Activated CD4-positive, alpha-beta T cell treated with anti-CD3 and anti-CD28 coated beads, Interleukin-2, amount 50 U/mL, for 1 hour (primary cell): ENCODE results near the gene UBE2Q1.

Experiments
- DNase-seq: peaks from one replicate; pipeline ENCODE4 v3.0.0-alpha.2; 2020

UBE2Q1 gene

DNA sequence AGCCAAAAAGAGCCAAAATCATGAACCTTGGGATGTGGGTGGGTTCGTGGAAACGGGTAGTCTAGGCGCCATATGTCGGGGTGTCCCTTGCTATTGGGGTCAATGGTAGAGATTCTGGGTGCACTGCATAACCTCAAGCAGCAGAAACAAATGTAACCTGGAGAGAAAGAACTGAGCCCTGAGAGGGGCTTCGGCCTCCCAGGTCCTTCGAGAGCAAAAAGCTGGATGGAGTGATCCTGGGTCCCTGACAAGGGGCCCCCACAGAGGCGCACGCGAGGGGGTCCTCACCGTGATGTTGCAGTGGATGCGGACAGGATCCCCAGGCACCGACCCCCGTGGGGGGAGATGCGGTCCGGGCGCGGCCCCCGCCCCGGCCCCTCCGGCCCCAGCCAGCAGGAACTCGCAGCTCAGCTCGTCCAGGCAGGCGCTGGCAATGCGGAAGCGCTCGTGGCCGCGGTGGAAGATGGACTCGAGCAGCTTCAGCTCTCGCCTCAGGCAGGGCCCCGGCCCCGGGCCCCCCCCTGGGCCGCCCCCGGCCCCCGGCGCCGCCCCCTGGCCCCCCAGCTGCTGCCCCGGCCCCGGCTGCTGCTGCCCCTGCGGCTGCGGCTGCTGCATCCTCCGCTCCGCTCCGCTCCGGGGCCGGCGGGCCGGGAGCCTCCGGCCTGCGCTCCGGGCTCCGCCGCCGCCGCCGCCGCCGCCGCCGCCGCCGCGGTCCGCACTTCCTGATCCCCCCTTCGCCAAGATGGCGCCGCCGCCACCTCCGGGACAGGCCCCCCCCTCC lies at the start of gene UBE2Q1:
UBE2Q1 (minus strand) TSS at position 724 of the 781 bp plus-strand sequence; CDS start at position 615, 109 bp downstream.
- peak; percentile 28 for DNase-seq

DNA sequence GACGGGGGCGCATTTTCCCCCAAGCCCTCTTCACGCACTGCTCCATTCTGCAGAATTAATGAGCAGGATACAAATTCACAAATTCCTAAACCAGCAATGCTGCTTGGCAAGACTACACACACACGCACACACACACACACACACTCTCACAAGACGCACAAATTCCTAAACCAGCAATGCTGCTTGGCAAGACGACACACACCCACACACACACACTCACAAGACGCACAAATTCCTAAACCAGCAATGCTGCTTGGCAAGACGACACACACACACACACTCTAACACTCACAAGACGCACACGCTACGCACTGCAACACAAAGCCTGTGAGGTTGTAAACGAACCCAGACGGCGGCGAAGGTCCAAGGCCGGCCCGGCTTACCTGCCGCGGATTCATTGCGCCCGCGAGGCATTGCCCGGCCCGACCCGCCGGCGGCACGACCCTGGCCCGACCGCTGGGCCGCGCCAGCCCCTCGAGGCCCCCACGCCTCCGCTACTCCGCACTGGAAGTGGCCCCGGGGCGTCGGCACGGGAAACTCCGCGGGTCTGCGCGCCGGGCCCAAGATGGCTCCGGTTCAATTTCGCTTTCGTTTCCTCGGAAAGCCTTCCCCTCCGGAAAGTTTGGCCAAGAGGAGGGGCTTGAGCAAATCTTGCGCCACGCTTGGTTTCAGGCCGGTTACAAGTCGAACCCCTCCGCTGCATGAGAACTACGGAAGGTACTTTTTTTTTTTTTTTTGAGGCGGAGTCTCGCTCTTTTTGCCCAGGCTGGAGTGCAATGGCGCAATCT lies 49.3 kb upstream of the UBE2Q1 start, which contains the start of gene ADAR:
ADAR (minus strand) TSS at position 578 of the 788 bp plus-strand sequence; CDS start at position 398, 180 bp downstream.
- DNase-seq = peak; percentile 84

DNA sequence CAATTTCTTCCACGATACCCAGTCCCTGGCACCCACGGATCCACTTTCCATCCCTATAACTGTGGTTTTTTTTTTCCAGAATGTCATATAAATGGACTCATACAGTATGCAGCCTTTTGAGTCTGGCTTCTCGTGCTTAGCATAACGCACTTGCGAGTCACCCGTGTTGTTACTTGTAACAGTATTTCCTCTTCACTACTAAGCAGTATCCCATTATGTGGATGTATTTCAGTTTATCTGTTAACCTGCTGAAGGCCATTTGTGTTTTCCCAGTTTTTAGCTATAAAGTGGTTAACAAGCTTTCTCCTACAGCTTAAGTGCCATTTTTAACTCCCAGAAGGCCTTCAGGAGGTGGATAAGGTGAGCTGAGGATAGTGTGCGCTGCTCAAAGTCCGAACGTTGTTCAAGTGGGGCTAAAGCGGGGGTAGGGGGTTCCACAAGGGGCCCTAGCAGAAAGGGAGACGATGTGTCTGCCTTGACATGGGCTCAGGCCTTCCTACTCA lies 48.7 kb upstream of the UBE2Q1 start:
- no peak for DNase-seq

DNA sequence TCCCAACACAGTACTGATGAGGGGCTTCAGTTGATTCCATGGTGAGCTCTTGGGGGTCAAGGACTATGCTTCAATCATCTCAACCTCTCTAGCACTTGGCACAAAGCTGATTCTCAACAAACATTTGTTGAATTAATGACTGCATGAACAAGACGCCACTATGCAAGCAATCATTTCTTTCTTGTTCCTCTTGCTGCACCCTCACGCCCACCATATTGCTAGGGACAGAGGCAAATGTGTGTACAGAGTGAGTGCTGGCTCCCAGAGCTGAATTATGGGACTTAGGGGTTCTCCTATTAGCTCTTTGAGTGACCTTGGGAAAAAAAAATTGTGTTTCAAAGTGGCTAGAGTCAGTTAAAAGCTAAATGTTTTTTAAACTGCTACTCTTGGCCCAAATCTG lies 47.1 kb upstream of the UBE2Q1 start:
- no peak for DNase-seq

DNA sequence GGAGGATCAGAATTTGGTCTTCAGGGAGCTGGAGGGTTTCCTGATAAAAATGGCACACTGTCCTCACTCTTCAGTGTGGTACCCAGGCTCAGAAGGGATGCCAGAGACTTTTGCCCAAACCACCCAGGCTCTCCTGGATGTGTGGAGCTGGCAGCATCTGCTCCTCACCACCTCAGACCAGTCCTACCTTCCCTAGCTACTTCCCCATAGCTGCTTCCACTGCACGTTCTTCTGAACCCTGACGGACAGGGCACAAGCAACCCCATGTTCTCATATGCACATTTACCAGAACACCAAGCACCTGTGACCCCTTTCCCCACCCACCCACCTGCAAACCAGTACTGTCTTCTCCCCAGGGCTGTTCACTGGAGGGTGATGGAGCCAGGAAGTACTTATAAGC lies 44.9 kb upstream of the UBE2Q1 start:
- no peak for DNase-seq

DNA sequence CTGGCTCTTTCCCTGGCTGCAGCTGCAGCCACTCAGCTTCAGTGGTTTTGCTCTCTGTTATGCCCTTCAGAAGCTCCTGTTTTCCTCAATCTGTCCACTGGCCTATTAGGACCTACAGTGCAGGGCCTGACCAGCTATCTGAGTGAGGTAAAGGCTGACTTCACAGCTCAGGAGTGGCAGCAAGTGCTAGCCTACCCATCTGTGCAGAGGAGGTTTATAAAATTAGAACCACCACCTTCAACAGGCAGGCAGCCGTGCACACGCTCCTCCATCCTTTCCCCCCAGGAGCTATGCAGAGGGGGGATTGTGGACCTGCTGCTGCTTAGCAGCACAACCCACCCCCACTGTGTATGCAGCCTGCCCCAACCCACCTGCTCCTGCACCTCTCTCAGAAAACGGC lies 41.2 kb upstream of the UBE2Q1 start:
- DNase-seq = no peak

DNA sequence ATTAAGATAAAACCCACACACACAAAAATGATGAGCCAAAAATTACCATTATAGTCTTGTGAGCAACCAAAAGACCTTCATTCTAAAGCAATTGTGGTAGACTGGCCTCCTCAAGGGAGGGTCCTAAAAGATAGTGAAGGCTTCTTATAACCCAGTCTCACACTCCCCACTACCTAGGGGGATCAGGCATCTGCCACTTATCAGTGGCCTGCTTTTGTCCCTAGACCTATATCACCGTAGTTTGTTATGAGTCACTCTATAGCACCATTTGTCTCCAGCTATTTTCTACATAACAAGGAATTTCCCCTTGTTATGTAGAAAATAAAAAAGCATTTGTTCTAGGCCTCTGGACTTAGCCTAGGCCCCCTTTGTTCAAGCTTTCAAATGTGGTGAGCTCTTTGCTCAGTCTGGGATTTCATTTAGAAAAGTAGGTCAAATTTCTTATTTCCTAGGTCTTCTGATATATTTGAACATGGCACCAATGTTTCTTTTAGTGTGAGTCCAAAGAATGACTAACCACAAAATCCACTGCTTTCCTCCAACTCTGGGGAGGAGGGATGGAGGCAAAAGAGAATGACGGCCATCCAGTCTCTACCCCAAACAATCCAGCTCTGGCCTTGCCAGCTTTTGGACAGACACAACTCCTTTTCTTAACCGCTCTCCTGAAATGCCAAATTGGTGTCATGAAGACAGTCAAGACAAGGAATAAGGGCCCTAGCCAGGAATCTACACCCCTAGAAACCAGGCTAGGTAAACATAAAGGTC lies 40.6 kb upstream of the UBE2Q1 start:
- no peak for DNase-seq

DNA sequence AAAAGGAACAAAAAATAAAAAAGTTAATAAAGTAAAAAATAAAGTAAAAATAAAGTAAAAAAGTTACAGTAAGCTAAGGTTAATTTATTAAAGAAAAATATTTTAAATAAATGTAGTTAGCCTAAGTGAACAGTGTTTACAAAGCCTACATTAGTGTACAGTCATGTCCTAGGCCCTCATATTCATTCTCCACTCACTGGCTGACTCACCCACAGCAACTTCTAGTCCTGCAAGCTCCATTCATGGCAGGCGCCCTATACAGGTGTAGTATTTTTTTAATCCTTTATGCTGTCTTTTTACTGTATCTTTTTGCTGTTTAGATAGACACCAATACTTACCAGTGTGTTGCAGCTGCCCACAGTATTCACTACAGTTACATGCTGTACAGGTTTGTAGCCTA lies 37.2 kb upstream of the UBE2Q1 start:
- DNase-seq = no peak

DNA sequence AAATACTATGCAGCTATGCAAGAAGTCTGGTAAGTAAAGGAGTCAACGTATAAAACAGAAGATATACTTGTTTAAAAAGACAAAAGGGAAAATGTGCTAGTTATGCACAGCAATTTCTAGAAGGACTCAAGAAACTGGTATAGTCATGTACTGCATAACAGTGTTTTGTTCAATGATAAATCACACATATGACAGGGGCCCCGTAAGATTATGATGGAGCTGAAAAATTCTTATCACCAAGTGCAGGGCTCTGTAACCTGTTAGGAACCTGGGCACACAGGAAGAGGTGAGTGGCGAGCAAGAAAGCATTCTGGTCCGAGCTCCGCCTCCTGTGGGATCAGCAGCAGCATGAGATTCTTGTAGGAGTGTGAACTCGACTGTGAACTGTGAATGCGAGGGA lies 36.3 kb upstream of the UBE2Q1 start:
- no peak for DNase-seq

DNA sequence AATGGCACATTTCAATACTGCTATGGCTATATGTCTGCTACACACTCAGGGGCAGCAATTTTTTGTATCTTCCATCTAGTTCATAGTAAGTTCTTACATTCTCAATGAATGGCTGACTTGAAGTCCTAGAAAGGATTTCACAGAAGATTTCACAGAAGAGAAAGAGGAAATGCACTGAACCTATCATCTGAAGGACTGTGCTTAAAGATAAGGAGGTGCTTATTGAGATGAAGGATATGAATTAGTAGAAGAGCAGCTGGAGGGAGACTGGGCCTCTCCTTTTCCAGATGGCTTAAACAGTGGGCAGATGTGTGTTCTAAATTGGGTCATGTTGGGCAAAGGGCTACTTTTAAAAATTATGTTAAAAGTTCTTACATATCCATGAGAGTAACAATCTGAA lies 34.9 kb upstream of the UBE2Q1 start:
- no peak for DNase-seq

DNA sequence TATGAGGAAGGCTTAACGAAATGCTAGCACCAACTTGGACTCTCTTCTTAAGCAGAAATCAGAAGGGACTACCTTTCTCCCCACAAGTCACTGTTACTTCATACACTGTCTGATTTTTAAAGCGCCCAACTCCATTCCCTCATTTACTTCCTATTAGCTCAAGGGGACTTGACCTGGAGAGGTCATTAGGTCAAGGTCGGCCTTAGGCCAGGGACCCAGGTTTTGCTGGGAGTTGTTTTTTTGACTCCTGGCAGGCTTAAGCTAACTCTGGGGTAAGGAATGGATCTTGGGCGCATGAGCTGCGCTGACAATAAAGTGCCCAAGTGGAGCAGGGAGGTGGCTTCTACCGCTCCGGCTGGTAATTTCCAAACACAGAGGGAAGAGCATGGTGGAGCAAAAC lies 32.7 kb upstream of the UBE2Q1 start:
- no peak for DNase-seq

DNA sequence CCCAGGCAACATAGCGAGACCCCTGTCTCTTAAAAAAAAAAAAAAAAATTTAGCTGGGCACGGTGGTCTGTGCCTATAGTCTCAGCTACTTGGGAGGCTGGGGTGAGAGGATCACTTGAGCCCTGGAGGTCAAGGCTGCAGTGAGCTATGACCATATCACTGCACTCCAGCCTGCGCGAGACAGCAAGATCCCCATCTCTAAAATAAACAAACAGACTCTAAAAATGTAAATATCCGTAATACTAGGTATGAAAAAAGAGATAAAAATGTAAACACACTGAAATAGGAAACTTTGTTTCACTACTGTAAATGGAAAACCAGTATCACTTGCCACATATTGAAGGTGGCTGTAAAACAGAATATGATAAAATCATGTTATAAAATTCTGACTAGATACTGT lies 32.3 kb upstream of the UBE2Q1 start:
- no peak for DNase-seq

DNA sequence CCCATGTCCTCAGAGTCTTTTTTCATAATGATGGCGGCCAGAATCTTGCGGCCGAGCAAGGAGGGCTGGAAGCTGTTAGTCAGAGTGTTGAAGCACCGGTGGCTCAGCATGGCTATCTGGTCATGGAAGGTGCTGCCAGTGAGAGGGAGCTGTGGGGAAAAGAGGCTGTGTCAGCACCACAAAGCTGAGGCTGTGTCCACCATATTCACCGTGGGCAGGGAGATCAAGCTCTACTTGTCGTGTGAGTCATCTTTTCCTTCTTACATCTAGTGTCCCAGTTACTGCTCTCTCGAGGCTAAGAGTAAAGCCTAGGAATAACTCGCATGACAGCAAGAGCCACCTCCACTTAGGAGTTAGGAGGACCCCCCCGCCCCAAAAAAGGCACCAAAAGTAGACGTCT lies 31.3 kb upstream of the UBE2Q1 start:
- no peak for DNase-seq

DNA sequence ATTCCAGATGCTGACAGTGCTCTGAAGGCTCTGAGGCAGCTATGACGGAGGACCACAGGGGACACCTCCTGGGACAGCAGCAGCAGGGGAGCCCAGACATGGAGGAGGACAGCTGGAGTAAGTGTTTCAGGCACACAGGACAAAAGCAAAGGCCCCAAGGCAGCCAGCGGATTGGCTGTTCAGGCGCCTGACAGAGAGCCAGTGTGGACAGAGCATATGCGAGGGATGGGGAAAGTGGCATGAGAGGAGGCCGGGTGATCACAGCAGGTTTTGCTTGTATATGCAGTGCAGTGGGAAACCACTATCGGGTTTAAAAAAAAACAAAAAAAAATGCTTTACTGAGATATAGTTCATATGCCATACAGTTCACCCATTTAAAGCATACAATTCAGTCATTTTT lies 28.2 kb upstream of the UBE2Q1 start:
- no peak for DNase-seq

DNA sequence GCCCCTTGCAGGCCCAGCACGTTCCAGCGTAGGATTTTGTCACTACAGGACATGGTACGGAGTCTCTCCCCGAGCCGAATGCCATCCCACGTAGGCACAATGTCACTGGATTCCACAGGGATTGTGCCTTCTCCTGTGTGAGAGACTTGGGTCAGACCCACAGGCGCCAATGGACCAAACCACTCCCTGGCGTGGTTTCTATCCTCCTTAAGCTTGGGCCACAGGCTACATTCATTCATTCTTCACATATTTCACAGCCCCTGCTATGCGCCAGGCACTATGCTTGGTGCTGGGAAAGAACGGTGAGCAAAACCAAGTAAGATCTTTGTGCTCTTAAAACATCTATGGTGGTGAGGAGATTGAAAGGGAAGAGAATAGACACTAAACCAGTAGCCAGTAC lies 27.8 kb upstream of the UBE2Q1 start:
- DNase-seq = no peak

DNA sequence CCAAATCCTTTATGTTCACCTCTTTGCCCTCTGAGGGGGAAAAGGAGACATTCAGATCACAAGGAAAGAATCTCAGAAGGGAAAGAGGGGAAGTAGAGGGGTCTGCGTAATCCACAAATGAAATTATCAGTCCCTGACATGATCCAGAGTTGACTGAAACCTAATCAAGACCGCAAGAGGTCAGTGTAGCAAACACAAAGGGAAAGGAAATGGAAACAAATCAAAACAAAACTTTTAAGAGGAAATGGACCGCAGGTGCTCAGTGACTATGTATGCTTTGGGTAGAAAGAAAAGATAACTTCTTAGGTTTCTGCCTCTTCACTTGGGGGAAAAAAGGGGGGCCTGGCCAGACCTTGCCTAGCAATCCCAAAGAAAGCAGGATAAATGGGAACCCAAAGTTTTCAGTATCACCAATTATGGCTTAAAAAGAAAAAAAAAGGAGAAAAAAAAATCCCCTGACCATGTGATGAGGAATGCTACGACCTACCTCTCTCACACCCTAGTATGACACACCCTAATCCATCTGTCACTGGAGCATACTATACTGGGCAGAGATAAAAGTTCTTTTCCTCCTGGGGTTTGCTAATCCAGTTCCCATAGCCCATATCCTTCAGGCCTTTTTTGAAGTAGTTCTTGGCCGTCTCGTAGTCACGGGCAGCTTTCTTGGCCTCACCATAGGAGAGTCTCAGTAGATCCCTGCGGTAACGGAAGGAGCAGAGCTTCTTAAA lies 26.0 kb upstream of the UBE2Q1 start:
- no peak for DNase-seq

DNA sequence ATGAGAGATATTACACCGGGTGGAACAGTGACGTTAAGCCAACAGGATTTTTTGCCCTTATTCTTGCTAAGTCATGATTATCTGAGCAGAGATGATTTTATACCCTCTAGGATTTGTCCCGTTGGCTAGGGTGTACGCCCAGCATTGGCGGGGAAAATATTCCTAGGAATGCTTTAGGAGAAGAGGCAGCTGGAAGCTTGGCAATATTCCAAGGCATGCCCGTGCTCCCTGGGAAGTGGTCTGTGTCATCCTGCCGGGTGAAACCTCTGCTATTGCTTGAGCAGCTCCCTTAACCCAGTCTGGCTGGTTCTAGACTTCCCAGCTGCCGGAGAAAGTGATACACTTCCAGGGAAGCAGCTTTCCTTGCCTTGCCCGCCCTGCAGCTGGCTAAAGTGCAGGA lies 25.3 kb upstream of the UBE2Q1 start:
- DNase-seq = no peak

DNA sequence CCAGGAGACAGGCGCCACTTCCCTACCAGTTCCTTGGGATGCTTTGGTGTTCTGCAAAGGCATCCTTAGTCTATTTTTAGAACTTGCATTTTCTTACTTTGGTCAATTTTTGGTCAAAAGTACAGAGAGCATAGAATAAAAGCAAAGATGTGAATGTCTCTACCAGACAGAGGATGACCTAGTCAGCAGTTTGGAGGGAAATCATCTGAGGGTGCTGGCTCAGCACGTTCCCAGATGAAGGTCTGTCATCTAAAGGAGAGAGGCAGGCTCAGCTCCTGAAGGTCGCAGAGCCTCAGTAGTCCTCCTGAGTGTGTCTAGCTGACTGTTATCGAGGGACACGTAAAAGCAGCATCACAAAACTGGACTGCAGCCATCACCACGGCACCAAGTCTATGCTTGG lies 24.4 kb upstream of the UBE2Q1 start:
- no peak for DNase-seq

DNA sequence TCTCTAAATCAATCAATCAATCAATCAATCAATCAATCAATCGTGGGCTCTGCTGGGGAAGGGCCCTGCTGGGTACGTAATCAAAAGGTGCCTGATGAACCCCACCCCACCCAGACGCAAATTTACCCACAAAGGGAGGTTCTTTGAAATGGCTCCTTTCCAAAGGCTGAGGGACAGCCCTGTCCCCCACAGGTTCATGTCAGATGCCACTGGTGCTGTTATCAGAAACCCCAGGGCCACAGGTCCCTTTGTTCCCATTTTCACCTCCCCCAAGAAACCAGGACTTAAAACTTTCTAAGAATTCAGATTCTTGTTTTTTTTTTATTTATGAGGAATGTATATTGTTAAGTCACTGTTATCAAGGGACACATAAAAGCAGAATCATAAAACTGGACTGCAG lies 23.3 kb upstream of the UBE2Q1 start:
- DNase-seq = no peak

DNA sequence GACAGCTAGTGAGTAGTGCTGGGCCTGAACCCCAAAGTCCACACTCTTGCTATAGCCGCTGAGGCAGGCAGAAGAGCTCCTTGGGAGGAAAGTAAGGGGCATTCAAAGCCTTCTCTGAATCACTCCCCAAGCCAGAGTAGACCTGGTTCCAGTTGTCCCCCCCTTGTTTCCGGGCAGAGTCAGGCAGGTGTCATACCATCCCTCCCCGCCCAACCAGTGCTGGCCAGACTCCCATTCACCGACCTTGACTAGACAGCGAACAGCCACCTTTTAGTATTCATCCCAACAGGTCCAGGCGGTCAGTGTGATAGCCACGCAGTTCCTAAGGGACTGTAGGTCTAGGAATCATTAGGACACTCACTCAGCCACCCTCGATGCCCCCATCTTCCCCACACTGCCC lies 20.9 kb upstream of the UBE2Q1 start:
- no peak for DNase-seq

DNA sequence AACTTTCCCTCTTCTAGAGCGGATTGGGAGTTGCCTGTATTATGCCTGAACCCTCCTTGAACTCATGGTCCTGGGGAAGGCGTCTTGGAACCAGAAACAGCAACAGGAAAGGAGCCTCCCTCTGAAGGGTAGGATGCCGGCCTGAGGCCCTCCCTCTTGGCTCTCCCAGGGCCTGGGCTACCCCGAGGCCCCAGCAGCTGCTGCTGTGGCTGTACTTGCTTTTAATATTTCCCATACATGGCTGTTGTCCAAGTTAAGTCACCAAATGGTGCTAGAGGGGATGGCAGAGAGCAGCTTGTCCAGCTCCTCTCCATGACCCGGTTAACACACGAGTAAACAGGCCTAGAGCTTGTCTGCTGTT lies 19.6 kb upstream of the UBE2Q1 start:
- DNase-seq = no peak

DNA sequence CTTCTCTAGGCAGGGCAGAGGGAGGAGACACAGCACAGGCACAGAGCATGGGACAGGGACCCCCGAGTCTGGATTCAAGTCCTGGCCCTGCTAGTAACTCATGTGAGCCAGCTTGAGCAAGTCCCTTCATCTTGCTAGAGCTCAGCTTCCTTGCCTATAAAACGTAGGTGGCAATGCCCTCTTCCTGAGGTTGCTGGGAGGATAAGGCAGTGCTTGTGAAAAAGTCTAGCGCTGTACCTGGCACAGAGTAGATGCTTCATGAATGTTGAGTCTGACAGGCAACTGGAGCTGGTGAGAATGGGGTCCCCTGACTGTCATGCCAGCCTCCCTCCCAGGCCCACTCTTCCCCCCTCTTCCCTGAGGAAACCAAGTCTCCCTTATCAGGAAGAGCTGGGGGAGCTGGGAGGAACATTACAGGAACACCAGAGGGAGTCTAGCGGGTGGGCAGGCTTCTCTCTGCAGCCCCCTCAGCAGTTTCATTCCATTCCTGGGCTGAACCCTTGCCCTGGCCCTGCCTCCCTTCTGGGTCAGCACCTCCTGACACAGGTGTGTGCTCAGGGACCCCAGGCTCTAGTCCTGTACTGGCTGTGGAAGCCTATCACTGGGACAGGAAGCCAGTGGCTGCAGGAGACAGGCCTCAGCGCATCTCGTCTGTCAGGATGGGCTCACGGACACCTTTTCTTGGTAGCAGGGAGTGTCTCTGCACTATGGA lies 19.0 kb upstream of the UBE2Q1 start:
- DNase-seq = no peak
